HCEC 1CT (cell line): ENCODE data around the gene GPALPP1.
"Not testable (repeated sequence)": the region's sequence is repeated elsewhere in the genome, so short reads cannot be mapped to it uniquely, and the experiment has no call there.

Experiments
- DNase-seq: peaks from one replicate; pipeline ENCODE4 v3.0.0-alpha.2; 2017

Gene GPALPP1

DNA sequence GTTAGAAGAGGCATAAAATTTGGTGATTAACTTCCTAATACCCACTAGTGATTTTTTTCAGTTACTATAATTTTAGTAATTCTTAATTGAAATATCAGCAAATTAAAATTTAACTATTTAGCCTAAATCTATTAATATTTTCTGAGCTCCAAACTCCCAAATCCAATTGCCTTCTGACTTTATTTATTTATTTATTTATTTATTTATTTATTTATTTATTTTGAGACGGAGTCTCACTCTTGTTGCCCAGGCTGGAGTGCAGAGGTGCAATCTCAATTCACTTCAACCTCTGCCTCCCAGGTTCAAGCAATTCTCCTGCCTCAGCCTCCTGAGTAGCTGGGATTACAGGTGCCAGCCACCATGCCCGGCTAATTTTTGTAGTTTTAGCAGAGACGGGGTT is 74.6 kb downstream of the GPALPP1 start:
- not testable (repeated sequence) for DNase-seq

DNA sequence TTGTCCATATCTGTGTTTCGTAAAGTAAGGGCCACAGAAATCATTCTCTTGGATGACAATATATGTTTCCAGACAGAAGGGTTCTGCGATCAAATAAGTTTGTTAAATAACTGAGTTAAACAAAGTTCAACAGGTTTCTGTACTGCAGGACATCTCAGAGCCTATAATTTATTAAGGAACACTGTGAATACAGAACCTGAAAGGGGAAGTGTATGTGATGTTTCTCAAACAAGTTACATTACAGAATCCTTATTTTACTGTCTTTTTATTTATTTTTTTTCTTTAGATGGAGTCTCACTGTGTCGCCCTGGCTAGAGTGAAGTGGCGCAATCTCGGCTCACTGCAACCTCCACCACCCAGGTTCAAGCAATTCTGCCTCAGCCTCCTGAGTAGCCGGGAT is 75.6 kb downstream of the GPALPP1 start:
- DNase-seq, result no peak

GRCh38 chr13:45068036-45069001 is 79.0 kb downstream of the GPALPP1 start:
- no peak for DNase-seq

- DNase-seq, result no peak
Observed at GRCh38 chr13:45073809-45074208, 84.5 kb downstream of the GPALPP1 start.

DNA sequence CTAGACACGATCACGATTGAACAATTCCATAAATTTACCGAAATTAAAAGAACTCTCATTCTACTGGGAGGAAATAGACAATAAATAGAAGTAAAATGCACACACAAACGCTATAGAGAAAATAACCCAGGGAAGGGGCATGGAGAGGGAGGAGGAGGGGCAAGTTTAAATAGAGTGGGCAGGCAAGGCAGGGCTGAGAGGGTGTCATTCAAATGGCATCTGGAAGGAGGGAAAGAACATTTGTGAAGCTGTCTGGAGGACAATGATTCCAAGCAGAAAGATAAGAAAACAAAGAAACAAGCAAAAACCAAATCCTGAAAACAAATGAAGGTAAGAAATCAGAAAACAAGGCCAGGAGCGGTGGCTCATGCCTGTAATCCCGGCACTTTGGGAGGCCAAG is 85.4 kb downstream of the GPALPP1 start:
- DNase-seq, result no peak

DNA sequence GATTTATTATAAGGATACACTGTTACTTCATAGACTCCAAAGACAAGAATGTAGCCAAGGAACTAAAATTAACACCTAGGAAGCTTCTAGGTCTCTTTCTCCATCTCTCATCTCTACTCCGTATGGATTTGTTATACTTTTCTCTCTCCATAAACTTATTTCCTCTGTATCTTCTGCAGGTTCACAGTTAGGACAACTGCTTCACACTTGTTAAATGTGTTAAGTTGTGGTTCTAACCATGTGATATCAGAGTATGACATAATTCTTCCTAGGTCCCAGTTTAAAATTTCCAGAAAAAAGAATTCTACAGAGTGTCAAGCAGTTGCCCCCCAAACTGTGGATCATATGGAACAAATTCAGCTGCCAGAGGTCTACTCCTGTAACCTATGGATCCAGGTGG is 88.7 kb downstream of the GPALPP1 start:
- DNase-seq, result no peak
